Esophagus muscularis mucosa (tissue), 4 donors: ENCODE results near the gene DCX.

ENCODE experiments used
- CTCF ChIP-seq, 3 experiments: fragments of 200-600 bp in 2 of 3; fragments of 450-650 bp in 1 of 3; sonication (generic) in 2 of 3; IDR thresholded peaks; one replicate each; pipeline ENCODE4 v1.5.1; 2017 to 2019; ENCODE audit warnings: antibody characterized with exemption in 3 of 3, mild to moderate bottlenecking in 2 of 3, moderate library complexity in 1 of 3
- EP300 ChIP-seq: sonication (generic); formaldehyde crosslinking; IDR thresholded peaks from one replicate; pipeline ENCODE4 v1.6.1; 2017; ENCODE audit warnings: antibody characterized with exemption
- POLR2A ChIP-seq: fragments of 450-650 bp; IDR thresholded peaks from one replicate; pipeline ENCODE4 v1.6.1; 2017; ENCODE audit warnings: antibody characterized with exemption, moderate library complexity, mild to moderate bottlenecking, low read depth

- no peak for TF ChIP-seq POLR2A
- no peak for TF ChIP-seq CTCF (IDR thresholded peaks at IDR 0.05)
- no peak for TF ChIP-seq EP300
Observed at GRCh38 chrX:111265486-111265885, 146.5 kb downstream of the DCX start.
